GM21825 (cell line): ENCODE results near the gene TXNRD2.
"Not testable (repeated sequence)": the region's sequence is repeated elsewhere in the genome, so short reads cannot be mapped to it uniquely, and the experiment has no call there.

Source experiments
- ATAC-seq: cut with Tn5 transposase; IDR thresholded peaks from one replicate; pipeline ENCODE4 v1.9.1; 2021; ENCODE audit warnings: mild to moderate bottlenecking, moderate library complexity; ENCODE audit not compliant: unreplicated experiment

Gene TXNRD2

GRCh38 chr22:19890502-19891316 is 50.9 kb downstream of the TXNRD2 start:
- no peak for ATAC-seq

GRCh38 chr22:19889951-19890350 is 51.7 kb downstream of the TXNRD2 start:
- ATAC-seq, result no peak

DNA sequence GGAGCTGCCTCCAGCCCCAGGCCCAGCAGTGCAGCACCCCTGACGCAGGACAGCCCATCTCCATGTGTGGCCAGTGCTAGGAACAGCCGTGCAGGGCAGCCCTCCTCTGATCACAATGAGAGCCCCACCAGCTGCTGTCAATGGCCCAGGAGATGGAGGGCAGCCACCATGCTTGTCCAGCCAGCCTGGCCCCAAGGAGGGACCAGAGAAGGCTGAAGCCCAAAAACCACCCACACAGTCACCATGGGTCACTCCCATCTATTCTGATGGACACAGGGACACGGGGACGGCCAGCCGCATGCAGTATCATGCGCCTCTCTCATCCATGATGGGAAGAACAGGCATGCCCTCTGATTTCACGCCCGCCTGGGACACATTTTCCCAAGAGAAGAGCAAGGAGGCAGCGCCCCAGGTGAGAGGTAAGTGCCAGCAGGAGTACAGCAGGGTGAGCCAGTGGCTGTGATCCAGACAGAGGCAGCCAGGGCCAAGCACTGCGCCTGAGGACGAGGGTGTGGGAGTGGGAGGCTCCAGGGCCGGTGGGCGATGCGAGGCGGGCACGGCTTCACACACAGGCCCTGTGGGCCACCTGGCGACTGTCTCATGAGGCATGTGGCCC is 53.4 kb downstream of the TXNRD2 start:
- no peak for ATAC-seq

DNA sequence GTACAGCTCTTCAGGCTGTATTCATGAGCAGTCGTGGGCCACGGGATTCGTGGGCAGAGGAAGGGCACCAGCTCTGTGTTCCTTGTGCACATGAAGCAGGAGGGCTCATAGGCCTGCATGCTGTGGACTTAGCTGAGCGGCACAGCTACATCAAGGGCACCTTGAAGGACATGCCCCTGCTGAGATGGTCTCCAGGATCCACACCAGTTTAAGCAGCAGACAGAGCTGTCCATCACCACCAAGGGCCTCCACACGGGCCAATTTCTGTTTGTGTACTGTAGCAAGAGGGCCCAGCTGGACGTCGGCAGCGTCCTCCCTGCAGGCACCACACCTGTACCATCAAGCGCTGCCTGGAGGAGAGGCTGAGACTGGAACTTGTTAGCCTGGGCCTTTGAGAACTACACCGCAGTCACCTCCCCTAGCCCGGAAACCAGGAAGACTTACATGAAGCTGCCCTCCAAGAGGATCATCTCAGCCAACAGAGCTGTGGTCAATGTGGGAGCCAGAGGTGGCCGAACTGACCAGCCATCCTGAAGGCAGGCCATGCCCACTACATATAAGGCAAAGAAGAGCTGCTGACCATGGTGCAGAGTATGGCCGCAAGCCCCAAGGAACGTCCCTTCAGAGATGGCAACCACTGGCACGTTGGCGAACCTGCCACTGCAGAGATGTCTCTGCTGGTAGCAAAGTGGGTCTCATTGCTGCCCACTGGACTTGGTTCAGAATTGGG is 54.2 kb downstream of the TXNRD2 start:
- ATAC-seq, result no peak

DNA sequence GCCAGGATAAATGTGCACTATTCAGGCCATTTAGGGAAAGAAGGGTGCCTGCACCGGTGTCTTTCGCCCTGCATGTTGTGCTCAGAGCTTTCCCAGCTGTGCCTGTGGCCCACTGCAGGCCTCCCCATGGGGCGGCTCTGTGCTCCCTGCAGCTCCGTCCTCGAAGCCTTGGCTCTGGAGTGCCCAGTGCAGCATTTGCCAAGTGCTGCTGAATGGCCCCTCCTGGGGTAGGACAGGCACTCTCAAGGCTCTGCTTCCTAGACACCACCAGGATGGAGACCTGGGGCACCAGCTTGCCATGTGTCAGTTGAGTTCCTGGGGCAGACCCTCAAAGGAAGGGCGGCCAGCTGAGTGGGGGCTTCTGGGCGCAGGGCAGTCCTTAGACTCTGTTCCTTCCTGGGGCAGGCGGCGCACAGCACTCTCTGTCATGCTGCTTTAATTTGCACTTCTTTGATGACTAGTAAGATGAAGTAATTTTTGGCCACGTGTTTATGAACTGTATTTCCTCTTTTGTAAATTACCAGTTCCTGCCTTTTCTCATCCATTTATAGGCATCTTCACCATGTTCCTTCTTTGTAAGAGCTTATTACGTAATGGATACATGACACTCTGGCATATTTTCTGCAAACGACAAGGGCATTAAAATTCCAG is 54.9 kb downstream of the TXNRD2 start:
- no peak for ATAC-seq

GRCh38 chr22:19885841-19886592 is 55.6 kb downstream of the TXNRD2 start:
- no peak for ATAC-seq

DNA sequence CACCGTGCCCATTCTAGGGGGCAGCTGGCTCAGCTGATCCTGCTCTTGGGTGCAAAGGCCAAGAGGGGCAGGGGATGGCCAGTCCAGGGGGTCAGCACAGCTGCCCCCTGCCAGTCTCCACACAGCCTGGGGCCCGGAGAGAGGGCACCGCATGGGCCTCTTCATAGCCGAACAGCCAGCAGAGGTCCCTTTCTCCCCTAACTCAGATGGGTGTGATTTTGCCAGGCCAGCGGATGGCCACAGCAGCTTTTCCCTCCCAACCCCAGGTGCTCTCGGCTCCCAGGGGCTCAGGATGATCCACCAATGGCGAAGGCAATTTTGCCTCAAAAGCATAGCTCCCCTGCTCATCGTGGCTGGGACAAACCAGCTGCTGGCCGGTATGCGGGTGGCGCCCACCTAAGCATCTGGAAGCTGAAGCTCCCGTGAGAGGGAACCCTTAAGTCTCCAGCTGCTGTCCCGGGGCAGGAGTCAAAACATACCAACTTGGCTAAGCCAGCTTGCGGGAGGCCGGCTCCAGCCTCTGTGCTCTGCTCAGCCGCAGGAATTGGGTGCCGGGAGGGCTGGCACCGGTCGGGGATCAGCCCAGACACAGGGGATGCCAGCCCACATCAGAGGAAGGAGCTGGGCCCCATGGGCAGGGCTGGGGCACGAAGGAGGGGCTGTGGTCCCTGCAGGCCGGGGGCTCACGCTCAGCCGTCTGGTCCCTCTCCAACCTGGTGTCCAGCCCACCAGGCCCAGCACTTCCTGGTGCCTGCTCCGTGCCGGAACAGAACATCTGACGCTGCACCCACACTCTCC is 56.5 kb downstream of the TXNRD2 start:
- ATAC-seq, result no peak

DNA sequence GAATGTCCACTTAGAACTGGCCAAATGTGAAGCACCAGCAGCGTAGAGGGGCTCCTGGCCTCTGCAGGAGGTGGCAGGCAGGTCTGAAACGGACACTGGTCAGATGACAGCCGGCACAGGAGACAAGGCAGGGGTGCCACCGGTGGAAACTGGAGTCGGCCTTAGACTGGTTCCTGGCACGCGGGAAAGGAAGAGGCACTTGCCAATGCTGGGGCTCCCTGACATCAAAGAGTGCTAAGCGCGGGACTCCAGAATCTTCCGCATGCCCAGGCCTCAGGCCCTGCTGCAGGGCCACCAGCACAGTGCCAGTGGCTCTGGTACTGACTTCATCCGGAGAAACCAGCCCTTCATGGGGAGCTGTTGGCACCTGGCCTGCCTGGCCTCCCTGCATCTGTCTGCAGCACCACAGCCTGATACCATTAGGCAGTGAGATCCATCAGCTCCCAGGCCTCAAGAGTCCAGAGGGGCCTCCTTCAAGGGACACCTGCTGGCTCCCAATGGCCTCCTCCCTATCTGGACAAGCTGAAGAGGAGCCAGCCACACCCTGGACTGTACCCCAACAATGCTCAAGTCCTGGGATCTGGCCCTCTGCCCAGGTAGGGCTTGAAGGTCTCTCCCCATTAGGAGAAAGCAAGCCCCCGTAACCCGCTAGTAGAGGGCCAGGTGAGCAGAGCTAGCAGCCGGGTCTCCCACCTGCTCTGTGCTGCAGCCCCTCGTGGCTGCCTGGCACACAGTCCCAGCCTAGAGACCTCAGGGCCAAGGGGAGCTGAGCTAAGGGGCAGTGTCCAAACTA is 57.3 kb downstream of the TXNRD2 start:
- no peak for ATAC-seq

DNA sequence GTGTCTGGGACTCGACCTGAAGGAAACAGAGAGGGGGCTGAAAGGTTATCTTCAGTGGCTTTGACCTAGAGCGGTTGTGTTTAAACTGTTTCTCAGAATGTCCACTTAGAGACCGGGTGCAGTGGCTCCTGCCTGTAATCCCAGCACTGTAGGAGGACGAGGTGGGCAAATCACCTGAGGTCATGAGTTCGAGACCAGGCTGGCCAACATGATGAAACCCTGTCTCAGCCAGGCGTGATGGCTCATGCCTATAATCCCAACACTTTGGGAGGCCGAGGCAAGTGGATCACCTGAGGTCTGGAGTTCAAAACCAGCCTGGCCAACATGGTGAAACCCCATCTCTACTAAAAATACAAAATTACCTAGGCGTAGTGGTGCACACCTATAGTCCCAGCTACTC is 58.2 kb downstream of the TXNRD2 start:
- ATAC-seq, result not testable (repeated sequence)

DNA sequence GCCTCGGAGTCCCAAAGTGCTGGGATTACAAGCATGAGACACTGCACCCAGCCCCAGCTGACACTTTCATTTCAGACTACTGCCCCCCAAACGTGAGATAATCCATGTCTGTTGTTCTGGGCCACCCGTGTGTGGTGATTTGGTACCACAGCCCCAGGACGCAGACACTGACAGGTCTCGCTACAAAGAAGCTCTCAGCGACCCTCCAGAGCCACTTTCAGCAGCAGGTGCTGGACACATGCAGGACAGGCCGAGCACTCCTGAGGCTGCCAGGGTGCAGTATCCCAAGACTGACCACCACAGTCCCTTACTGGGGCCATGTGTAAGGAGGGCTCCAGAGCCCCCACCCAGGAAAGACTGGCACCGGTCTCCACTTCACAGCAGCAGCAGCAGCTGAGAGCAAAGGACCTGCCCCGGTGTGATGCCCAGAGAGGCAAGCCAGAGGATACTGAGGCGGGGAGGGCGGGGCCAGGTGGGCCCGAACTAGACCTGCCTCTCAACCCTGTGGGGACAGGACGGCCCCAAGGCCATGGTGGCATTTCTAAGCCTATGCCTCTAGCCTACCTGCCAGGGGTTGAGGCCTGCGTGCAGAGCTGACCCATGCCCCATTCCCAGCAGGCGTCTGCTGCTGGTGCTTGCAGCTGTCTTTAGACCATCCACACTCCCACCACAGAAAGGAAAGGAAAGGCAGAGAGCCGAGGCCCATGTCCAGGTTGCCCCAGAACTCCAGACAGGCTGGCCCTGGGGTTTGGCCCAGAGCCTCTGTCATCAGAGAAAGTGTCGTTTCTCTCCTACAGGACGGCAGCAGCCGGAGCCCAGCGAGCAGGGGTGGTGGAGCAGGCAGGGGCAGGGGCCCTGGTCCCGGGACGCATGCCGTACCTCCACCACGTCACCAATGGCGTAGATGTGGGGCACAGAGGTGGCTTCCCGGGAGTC is 58.9 kb downstream of the TXNRD2 start:
- ATAC-seq, result no peak

- ATAC-seq, result no peak
Observed at GRCh38 chr22:19880786-19881569, 60.6 kb downstream of the TXNRD2 start.

GRCh38 chr22:19879992-19880785 is 61.4 kb downstream of the TXNRD2 start:
- no peak for ATAC-seq

DNA sequence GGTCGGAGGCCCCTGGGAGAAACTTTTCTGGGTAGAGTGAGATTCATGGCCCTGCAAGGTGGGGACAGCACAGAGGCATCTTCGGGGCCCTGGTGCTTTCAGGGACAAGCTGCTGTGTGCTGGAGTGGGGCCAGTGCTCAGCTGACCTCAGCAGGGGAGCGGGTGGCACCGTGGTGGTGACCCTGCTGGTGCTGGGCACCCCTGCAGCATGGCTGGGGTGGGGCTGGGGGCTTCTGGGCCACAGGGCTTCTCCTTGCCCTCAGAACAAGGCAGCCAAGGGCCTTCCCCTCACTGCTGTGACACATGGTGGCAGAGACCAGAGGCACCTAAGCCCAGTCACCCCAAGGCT is 62.0 kb downstream of the TXNRD2 start:
- ATAC-seq, result no peak

GRCh38 chr22:19879246-19879570 is 62.4 kb downstream of the TXNRD2 start:
- ATAC-seq, result no peak

- ATAC-seq, result no peak
Observed at GRCh38 chr22:19878461-19879245, 63.0 kb downstream of the TXNRD2 start.
